Stimulated activated CD4-positive, alpha-beta T cell treated with anti-CD3 and anti-CD28 coated beads, Interleukin-1b, Interleukin-23, amount 100 ng/mL, for 1 hour (primary cell): ENCODE data around the gene ENDOG.

Experiments
- DNase-seq, 2 donors: peaks; one replicate each; pipeline ENCODE4 v3.0.0-alpha.2; 2020; ENCODE audit warnings: low read depth in 2 of 2

The ENDOG gene

DNA sequence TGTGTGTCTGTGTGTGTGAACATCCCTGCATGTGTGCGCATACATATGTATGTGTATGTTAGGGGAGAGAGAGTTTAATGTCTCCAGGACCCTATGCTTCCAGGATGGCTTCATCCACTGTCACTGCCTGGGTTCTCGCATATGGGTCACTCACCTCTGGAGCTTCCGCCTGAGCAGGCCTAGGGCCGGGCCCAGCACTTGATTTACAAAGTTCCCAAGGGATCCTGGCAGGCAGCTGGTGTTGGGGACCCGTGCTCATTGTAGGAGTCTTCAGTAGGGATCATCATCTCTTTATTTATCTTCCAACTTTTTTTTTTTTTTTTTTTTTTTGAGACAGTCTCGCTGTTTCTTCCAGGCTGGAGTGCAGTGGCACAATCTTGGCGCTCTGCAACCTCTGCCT lies 18.2 kb upstream of the ENDOG start:
- no peak for DNase-seq

DNA sequence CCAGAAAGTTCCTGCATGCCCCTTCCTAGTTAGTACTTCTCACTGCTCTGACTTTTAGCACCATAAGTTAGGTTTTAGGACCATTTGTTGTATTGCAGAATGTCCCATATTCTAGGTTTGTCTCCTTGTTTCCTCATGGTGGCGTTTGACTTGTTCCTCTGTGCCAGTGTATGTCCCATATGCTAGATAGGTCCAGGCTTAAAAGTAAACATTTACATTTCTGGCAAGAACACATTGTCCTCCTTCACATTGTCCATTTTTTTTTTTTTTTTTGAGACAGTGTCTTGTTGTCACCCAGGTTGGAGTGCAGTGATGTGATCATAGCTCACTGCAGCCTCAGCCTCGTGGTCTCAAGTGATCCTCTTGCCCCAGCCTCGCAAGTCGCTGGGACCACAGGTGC lies 15.8 kb upstream of the ENDOG start:
- no peak for DNase-seq

DNA sequence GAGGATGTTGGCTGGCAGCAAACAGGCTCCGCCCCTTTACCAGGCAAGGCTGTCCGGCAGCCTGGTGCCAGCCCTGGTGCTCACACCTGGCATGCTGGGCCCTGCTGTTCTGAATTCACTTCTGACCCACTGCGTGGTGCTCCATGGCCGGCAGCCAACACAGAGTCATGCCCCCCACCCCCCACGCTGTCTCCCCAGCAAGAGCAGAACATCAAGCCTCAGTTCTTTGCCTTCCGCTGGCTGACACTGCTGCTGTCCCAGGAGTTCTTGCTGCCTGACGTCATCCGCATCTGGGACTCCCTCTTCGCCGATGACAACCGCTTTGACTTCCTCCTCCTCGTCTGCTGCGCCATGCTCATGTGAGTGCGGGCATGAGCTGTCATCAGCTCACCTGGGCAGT lies 12.6 kb upstream of the ENDOG start:
- DNase-seq = no peak

DNA sequence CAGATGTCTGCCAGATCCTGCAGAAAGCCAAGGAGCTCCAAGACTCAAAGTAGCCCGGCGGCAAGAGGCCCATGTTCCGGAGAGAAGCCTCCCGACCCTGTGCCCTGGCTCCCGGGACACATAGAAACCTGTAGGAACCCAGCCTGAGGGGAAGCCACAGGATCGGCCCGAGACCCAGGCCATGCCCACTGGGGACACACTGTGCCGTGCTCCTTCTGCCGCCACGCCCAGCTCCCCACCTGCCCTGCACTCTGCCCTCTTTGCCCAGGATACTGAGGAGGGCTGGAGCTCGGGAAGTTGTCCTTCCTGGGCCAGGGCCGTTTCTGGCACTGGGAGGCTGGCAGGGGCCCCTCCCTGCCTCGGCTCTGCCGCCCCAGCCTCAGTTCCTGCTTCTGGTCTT lies 10.5 kb upstream of the ENDOG start:
- DNase-seq = no peak

DNA sequence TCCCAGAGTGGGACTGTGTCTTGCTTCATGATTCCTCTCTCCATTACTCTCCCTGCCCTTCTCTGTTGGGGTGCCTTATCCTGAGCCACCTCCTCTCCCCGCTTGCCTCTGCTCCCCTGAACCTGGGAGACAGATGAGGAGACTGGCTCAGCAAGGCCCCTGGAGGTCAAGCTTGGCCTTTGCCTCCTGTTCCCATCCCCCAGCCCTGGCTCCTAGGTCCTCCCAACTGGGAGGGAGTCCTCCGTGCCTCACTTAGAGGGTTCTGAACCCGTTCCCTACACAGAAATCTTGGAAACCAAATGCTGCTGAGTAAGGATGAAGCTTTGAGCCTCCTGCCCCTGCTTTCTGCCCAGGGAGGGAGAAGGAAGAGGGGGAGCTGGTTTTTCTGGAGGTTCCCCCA lies 9.8 kb upstream of the ENDOG start:
- DNase-seq = no peak

DNA sequence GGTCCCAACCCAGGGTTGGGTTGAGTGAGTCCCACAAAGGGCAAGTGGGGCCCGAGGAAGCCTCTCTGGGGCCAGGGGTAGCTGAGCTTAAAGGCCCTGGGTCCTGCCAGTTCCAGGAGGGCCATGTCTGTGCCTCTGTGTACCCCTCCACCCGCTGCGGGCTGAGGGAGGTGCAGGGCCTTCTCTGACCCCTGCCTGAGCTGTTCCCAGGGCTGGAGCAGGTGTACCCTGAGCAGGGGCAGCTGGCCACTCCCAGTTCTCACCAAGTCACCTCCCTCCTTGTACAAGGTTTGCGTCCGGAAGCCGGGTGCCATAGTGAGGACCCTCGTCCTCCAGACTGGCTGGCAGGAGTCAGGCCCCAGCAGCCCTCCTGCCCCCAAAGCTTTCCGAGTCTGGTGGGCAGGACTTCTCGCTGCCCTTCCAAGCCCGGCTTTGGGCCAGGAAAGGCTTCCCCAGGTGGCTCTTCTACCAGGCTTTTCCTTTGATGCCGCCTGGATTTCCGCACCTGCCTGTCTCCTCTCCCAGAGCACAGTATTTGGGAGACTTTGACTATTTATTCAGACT lies 9.2 kb upstream of the ENDOG start:
- no peak for DNase-seq

DNA sequence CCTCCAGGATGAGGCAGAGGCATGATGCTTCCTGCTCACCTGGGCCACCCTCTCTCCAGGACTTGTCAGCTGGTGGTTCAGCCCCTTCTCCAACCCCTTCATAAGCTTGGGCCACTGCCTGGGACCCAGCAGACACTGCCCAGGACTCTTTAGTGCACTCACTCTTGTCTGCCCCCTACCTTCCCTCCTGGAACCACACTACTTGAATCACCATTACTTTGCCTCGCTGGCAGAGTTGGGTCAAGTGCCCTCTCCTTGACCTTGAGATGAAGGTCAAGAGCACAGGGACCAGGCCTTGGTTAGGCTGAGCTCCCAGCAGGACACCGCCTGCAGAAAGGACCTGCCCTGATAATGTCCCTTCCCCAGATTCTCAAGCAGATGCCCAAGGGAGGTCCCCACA lies 8.5 kb upstream of the ENDOG start:
- no peak for DNase-seq

DNA sequence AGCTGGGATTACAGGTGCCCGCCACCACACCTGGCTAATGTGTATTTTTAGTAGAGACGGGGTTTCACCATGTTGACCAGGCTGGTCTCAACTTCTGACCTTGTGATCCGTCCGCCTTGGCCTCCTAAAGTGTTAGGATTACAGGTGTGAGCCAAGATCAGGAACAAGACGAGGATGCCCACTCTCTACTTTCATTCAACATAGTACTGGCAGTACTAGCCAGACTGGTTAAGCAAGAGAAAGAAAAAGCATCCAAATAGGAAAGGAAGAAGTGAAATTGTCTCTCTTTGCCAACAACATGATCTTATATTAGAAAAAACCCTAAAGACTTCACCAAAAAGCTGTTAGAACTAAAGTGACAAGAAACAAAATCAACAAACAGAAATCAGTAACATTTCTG lies 7.4 kb upstream of the ENDOG start:
- DNase-seq = no peak

DNA sequence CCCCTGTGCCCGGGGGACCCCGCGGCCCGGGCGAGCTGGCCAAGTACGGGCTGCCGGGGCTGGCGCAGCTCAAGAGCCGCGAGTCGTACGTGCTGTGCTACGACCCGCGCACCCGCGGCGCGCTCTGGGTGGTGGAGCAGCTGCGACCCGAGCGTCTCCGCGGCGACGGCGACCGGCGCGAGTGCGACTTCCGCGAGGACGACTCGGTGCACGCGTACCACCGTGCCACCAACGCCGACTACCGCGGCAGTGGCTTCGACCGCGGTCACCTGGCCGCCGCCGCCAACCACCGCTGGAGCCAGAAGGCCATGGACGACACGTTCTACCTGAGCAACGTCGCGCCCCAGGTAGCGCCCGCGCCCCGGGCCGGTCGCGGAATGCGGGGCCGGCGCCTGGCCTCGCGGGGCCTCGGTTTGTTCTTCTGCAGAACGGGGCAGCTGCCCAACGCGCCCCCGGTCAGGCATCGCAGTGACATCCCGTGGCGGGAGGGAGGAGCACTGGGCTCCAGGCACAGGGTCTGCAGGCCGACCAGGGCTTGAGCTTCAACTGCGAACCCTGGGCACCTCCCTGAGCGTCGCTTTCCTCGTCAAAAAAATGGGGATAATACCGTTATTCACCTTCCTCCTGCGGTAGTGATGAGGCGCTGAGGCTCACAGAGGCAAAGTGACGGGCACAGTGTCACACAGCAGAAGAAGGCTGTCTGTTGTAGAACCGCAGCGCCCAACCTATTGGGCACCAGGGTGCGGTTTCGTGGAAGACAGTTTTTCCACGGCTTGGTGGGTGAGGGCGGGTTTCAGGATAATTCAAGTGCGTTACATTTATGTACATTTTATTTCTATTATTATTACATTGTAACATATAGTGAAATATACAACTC lies 777 bp downstream of the ENDOG start:
- DNase-seq = no peak

DNA sequence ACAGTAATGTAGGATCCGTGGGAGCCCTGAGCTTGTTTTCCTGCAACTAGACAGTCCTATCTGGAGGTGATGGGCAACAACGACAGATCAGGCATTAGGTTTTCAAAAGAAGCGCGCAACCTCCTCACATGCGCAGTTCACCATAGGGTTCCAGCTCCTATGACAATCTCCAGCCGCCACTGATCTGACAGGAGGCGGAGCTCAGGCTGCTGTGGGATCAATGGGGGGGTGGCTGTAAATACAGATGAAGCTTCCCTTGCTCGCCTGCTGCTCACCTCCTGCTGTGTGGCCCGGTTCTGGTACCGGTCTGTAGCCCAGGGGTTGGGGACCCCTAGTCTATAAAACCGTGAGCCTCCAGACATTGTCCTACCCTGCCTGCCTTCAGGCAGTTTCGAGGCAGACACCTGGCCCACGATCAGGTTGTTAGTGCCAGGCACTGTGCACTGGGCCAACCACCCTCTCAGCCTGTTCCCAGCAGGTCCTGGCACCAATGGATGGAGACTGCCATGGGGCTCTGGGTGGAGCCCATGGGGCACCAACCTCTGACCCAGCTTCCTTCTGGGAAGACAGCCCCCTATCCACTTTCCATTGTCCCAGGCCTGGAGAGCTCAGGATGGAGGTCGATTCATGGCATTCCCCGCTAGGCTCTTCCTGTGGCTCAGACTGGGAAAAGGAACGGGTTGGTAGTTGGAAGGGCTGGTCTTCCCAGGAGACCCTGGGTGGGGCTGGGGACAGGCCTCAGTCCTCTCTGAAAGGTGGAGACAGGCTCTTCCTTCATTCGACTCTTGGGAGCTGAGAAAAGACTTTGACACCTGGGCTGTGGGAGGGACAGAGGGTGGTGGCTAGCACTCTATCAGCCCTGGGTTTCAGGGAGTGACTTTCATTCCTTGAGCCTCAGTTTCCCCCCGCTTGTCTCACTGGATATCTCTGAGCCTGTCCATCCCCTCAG lies 1.7 kb downstream of the ENDOG start:
- no peak for DNase-seq

DNA sequence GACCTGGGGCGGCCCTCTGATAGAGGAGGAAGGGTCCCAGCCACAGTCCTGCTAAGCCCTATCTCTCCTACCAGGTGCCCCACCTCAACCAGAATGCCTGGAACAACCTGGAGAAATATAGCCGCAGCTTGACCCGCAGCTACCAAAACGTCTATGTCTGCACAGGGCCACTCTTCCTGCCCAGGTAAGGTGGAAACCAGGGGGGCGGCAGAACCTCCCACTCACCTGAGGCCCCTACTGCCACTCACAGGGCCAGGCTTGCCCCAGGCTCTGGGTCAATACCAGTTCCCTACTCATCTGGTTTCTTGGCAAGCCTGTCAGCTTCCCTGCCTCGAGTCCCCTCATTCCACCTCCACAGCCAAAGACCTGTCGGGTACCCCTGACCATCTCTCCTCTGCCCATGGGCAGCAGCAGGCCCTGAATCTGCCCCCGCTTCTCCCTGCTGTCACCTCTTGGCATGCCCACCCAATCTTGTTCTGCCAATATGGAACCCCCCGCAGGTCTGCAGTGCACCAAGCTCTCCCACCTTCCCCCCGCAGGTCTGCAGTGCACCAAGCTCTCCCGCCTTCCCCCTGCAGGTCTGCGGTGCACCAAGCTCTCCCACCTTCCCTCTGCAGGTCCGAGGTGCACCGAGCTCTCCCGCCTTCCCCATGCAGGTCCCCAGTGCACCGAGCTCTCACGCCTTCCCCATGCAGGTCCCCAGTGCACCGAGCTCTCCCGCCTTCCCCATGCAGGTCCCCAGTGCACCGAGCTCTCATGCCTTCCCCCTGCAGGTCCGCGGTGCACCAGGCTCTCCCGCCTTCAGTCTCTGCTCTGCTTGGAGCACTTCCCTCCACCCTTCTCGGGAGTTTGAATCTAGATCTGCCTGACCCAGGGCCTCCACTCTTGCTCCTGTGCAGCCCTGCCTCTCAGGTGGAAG lies 2.6 kb downstream of the ENDOG start:
- no peak for DNase-seq

DNA sequence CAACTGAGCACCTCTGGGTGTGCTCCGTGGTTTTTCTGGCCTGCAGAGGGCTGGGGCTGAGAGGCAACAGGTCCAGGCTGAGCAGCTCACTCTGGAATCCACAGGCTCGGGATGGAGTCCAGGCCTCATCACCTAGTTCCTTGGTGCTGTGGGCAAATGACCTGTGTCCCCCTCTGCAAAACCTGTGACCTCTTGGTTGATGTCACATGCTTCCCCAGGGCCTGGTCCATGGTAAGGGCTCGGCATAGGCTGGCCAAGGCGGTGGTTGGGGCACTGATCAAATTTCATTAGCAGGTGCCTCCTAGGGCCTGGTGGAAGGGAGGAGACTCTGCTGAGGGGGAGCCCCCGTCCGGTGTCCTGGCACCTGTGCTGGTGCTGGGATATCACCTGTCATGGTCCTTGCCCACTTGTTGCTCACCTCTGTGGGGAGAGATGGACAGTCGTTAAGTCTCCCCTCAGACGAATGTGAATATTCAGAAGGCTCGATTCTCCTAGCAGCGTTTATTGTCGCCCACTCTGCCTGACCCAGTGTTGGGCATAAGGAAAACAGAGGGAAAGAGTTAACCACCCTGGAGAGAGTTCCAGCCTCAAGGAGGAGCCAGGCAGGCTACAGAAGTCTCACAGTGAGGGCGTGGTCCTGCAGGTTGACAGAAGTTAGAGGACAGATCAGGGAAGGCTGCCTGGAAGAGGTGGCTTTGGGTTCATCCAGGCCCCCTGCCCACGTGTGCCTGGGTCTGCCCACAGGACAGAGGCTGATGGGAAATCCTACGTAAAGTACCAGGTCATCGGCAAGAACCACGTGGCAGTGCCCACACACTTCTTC lies 3.5 kb downstream of the ENDOG start:
- DNase-seq = no peak

DNA sequence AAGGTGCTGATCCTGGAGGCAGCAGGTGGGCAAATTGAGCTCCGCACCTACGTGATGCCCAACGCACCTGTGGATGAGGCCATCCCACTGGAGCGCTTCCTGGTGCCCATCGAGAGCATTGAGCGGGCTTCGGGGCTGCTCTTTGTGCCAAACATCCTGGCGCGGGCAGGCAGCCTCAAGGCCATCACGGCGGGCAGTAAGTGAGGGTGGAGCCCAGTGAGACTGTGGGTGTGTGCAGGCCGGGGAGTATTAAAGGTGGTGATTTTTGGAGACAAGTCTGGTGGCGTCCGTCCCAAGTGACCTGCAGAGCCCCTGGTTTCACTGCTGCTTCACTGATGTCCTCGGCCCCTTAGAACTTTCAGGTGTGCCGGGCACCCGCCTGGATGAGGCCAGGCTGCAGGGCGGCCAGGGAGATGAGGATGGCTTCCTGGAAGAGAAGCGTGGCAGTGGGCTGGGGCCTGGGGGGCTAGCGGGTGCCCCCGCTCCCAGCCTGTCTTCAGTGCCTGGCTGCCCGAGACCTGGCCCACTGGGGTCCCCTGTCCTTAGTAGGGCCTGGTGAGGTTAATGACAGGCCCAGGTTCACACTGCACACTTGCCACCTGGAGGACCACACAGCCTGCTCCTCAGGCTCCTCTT lies 4.2 kb downstream of the ENDOG start:
- no peak for DNase-seq

DNA sequence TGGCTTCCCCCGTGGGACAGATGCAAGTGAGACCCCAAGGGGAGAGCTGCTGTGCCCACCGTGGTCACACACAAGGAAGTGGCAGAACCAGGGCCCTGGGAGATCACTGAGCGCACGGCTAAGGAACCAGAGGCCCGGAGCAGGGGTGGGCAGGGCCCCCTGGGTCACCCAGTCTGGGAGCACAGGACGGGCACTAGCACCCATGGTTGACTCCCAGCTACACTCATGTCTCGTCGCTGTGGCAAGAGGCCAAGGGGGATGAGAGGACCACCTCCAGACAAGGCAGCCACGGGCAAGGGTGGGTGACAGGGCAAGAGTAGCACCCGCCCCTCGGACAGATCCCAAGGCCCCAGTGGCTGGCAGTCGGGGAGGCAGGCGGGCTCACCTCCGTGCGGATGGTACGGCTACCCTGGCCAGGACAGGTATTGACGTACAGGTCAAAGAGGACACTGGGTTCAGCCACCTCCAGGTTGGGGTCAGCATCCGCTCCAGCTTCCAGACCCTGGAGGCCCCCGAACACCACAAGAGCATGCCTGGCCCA lies 5.1 kb downstream of the ENDOG start:
- DNase-seq = no peak

DNA sequence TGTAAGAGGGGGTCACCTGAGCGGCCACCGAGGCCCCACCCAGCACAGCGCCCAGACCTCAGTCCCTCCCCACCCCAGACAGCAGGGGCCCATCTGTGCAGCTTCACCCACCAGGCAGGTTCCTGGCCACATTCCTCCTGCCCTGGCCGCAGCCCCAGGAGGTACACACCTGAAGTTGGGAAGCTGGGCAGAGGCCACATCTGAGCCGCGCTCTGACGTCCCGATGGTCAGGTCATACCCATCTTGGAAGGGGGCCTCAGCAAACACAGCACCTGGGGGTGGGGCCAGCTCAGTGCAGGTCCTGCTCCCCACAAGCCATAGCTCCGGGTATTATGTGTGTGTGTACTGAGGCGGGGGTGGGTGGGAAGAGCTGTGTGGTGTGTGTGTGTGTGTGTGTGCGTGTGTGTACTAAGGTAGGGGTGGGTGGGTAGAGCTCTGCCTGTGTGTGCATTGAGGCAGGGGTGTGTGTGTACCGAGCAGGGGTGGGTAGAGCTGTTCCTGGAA lies 5.7 kb downstream of the ENDOG start:
- DNase-seq = no peak

DNA sequence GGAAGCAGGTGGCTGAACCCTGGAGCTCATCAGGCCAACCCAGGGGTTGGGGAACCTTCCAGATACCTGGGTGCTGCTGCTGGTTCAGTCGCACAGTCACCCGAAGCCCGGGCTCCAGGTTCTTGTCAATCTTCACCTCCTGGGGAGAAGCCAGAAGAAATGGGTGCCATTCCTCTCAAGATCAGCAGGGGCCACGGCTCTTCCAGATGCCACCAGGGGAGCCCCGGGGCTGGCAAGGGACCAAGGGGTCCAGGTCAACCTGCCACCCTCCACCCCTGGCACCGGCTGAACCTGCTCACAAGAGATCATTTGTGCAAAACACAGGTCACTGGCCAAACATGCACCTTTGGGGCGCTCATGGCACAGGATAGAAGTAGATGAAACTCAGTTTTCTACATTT lies 6.6 kb downstream of the ENDOG start:
- DNase-seq = no peak

DNA sequence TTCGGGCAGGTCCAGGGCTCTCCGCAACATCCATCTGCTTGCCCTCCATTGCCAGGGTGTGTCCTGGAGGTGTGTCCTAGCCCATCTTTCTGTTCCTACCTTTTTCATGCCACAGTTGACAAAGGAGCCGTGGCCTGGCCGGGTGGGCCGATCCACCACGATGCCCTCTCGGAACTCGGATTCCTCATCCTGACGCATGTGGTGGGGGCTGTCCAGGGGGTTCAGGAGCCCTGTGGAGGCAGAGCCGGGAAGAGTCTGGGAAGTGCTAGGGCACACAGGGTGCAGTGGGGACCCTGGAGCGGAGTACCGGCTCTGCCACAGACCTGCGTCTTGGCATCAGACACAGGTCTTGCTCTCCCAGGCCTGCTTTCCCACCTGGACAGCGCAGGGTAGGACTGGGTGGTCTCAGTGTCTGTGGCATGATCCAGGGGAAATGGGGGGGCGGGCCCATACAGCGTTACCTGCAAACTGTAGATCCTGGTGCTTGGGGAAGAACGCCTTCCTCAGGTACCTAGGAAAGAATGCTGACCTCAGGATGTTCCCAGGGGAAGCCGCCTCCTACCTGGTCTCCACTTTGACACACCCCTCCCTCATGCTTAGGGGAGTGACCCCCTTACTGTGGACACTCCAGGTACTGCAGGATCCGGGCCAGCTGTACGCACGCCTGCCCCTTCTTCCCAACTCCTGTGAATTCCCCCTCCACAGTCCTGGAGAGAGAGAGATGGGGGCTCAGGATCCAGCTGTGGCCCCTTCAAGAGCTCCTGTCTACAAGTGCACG lies 7.8 kb downstream of the ENDOG start:
- no peak for DNase-seq

DNA sequence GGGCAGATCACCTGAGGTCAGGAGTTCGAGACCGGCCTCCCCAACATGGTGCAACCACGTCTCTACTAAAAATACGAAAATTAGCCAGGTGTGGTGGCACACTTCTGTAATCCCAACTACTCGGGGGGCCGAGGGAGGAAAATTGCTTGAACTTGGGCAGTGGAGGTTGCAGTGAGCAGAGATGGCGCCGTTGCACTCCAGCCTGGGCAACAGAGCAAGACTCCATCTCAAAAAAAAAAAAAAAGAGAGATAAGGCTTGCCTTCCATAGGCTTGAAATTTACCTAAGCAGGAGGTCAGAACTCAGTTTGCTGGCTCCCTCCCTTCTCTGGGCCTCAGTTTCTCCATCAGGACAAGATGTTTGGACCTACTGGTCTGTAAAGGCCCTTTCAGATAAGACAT lies 10.0 kb downstream of the ENDOG start:
- DNase-seq = no peak
